K562 (cell line): ENCODE data around the gene ZNF322. TPM values are rescaled to one million over a fixed set of nuclear protein-coding genes. Genes with fewer than 3 reads are reported as not detected.
A peak's percentile ranks its signal among the peaks of the same experiment; 100 is the strongest.

ENCODE experiments used
- ATAC-seq: fragments of 200-7000 bp; cut with Tn5 transposase; 3 replicates; pipeline ENCODE4 v1.9.1; 2020; ENCODE audit warnings: moderate library complexity
- BruUV-seq: library from RNA; stranded (reverse); fragments of 400-500 nt; replicated peaks from 2 replicates; lab custom pipeline; 2021; lab: Mats Ljungman, UMichigan
- CTCF ChIA-PET: fragments of 300-600 bp; formaldehyde crosslinking; extraction: SDS; loops from one replicate; lab custom pipeline; 2021; ENCODE audit warnings: low intra/inter-chr PET ratio; lab: Yijun Ruan, JAX
- POLR2A ChIA-PET: fragments of 300-600, 350-650 bp; sonication (Branson Sonifier 250); formaldehyde crosslinking; extraction: SDS; loops from one replicate; lab custom pipeline; 2021; ENCODE audit warnings: antibody characterized with exemption, inconsistent platforms; lab: Yijun Ruan, JAX
- DNase-seq, 4 experiments: peaks; one replicate each; pipeline versions ENCODE4 v3.0.0 to v3.0.0-alpha.2; 2011 to 2018; ENCODE audit warnings: low spot score in 3 of 4, mixed read lengths in 3 of 4; ENCODE audit errors: extremely low read depth in 1 of 4
- FAIRE-seq: peaks from 2 replicates; lab custom pipeline; 2011; peaks lifted over from hg19 to GRCh38; lab: Jason Lieb, UNC
- H2AFZ ChIP-seq: 2 replicates; pipeline ENCODE4 v1.6.0; 2011; ENCODE audit warnings: low read depth, low read length, control low read depth, inconsistent platforms
- H3K27ac ChIP-seq: fragments of 200-600 bp; 3 replicates; pipeline ENCODE4 v1.8.0; 2011; ENCODE audit warnings: low read depth, mild to moderate bottlenecking, control low read depth, inconsistent platforms, low read length, moderate library complexity, mixed read lengths; ENCODE audit errors: extremely low read depth
- H3K27me3 ChIP-seq, 2 experiments: fragments of 300-600 bp in 1 of 2; 2 replicates in 1 of 2; 3 replicates in 1 of 2; pipeline versions ENCODE4 v1.6.0 to v1.8.0; 2011; ENCODE audit warnings: inconsistent platforms in 2 of 2, low read length in 2 of 2, mild to moderate bottlenecking in 1 of 2, mixed read lengths in 1 of 2, moderate library complexity in 1 of 2; ENCODE audit not compliant: control insufficient read depth in 2 of 2, insufficient read depth in 2 of 2
- H3K36me3 ChIP-seq: fragments of 300-600 bp; 3 replicates; pipeline ENCODE4 v1.8.0; 2011; ENCODE audit warnings: mild to moderate bottlenecking, low read length, inconsistent platforms; ENCODE audit not compliant: control insufficient read depth, insufficient read depth
- H3K4me1 ChIP-seq, 2 experiments: fragments of 200-600 bp in 1 of 2; replicated peaks in 1 of 2; 2 replicates in 1 of 2; 3 replicates in 1 of 2; pipeline versions ENCODE4 v1.5.1 to v1.8.0; 2011; ENCODE audit warnings: inconsistent platforms in 2 of 2, low read length in 2 of 2, mild to moderate bottlenecking in 1 of 2, mixed read lengths in 1 of 2, moderate library complexity in 1 of 2; ENCODE audit not compliant: control insufficient read depth in 2 of 2, insufficient read depth in 2 of 2
- H3K4me2 ChIP-seq: 2 replicates; pipeline ENCODE4 v1.6.1; 2011; ENCODE audit warnings: low read length, control low read depth, inconsistent platforms, mixed read lengths; ENCODE audit not compliant: insufficient read depth
- H3K4me3 ChIP-seq: fragments of 200-600 bp; sonication (generic), shearing (Covaris generic); 2 replicates; pipeline ENCODE4 v1.5.1; 2016; ENCODE audit warnings: control low read depth, inconsistent platforms
- H3K79me2 ChIP-seq: fragments of 200-600 bp; 3 replicates; pipeline ENCODE4 v1.8.0; 2011; ENCODE audit warnings: low read length, inconsistent platforms; ENCODE audit not compliant: control insufficient read depth, insufficient read depth
- H3K9ac ChIP-seq, 2 experiments: 2 replicates each; pipeline versions ENCODE4 v1.6.0 to v1.6.1; 2011; ENCODE audit warnings: low read depth in 2 of 2, low read length in 2 of 2, control low read depth in 1 of 2, inconsistent platforms in 1 of 2, mild to moderate bottlenecking in 1 of 2, mixed read lengths in 1 of 2; ENCODE audit not compliant: insufficient read depth in 1 of 2
- H3K9me1 ChIP-seq: one replicate; pipeline ENCODE4 v1.6.0; 2011; ENCODE audit warnings: inconsistent platforms, mild to moderate bottlenecking, low read length, moderate library complexity; ENCODE audit not compliant: control insufficient read depth, insufficient read depth
- H3K9me3 ChIP-seq: replicated peaks from 2 replicates; pipeline ENCODE4 v1.5.1; 2011; ENCODE audit warnings: low read depth, low read length, inconsistent platforms; ENCODE audit not compliant: control insufficient read depth, insufficient read depth
- H4K20me1 ChIP-seq: replicated peaks from 2 replicates; pipeline ENCODE4 v1.6.1; 2011; ENCODE audit warnings: low read length, inconsistent platforms, mixed read lengths; ENCODE audit not compliant: control insufficient read depth, insufficient read depth
- AFF4 ChIP-seq: sonication (generic); formaldehyde crosslinking; IDR thresholded peaks from 2 replicates; pipeline ENCODE4 v1.8.0; 2023; ENCODE audit warnings: mild to moderate bottlenecking, missing genetic modification reagents
- E4F1 ChIP-seq: fragments of 250-450 bp; sonication (Bioruptor Pico); IDR thresholded peaks from 2 replicates; pipeline ENCODE4 v1.5.0; 2021; ENCODE audit warnings: mild to moderate bottlenecking, borderline replicate concordance
- ESRRB ChIP-seq: fragments of 250-450 bp; sonication (Bioruptor Pico); IDR thresholded peaks from 2 replicates; pipeline ENCODE4 v1.5.0; 2020; ENCODE audit warnings: mild to moderate bottlenecking, moderate library complexity, borderline replicate concordance
- JUN ChIP-seq, 2 experiments: sonication (generic) in 1 of 2; formaldehyde crosslinking in 1 of 2; IDR thresholded peaks; 2 replicates each; pipeline versions ENCODE4 v1.6.1 to v1.8.0; 2012 to 2022; ENCODE audit warnings: borderline replicate concordance in 2 of 2, mild to moderate bottlenecking in 2 of 2, improper control_type of control experiment in 1 of 2, low read depth in 1 of 2, low read length in 1 of 2, missing genetic modification reagents in 1 of 2
- KAT7 ChIP-seq: sonication (generic); formaldehyde crosslinking; IDR thresholded peaks from 2 replicates; pipeline ENCODE4 v1.8.0; 2022; ENCODE audit warnings: missing genetic modification reagents, mild to moderate bottlenecking, borderline replicate concordance
- MAX ChIP-seq: sonication (generic); formaldehyde crosslinking; IDR thresholded peaks from 2 replicates; pipeline ENCODE4 v1.9.0; 2022; ENCODE audit warnings: mild to moderate bottlenecking, missing genetic modification reagents
- SP2 ChIP-seq: IDR thresholded peaks from 2 replicates; pipeline ENCODE4 v1.6.1; 2011; ENCODE audit warnings: mild to moderate bottlenecking, low read depth, low read length, moderate library complexity; ENCODE audit not compliant: poor library complexity, severe bottlenecking; ENCODE audit errors: extremely low read depth
- WGBS: fragments of 100-300 bp; shearing (Covaris generic); methylation state at CpG from one replicate; pipeline ENCODE4 v1.1.6; 2016; ENCODE audit warnings: low coverage, mixed read lengths; ENCODE audit not compliant: insufficient coverage; ENCODE audit errors: missing lambda C conversion rate; 5-methylcytosine and 5-hydroxymethylcytosine counted together
- in situ Hi-C: fragments of 300-500 bp; cut with MboI; formaldehyde crosslinking; loops from 4 replicates; pipeline ENCODE4 v1.15.0; 2018; ENCODE audit warnings: inconsistent platforms, mixed read lengths
- intact Hi-C: fragments of 100-400 bp; cut with micrococcal nuclease; formaldehyde crosslinking; loops from 2 replicates; pipeline ENCODE4 v1.14.2; 2022
- polyA plus RNA-seq, 8 experiments: library from polyadenylated mRNA; depleted of rRNA in 4 of 8; stranded (reverse) in 5 of 8; unstranded in 3 of 8; fragments of >200 nt; fragmentation: Nextera tagmentation in 2 of 8; fragmentation: Illumina TruSeq in 1 of 8; extraction: Ambion mirVana in 2 of 8; extraction: Trizol in 1 of 8; gene quantifications; 2 replicates each; pipeline versions ENCODE4 v1.2.1 to v1.2.3, GENCODE V29; 2011 to 2014; ENCODE audit warnings: inconsistent platforms in 1 of 8, missing spikeins in 1 of 8
- total RNA-seq, 7 experiments: library from RNA; depleted of rRNA in 6 of 7; stranded (reverse); fragments of >200 nt in 6 of 7; fragmentation: Illumina TruSeq in 2 of 7; extraction: Trizol in 2 of 7; gene quantifications; 2 replicates each; pipeline versions ENCODE4 v1.2.1 to v1.2.3, GENCODE V29; 2011 to 2021; ENCODE audit warnings: low replicate concordance in 1 of 7

ZNF322 gene
- total and polyA plus RNA-seq, 9 of the 15 experiments (the other 6 are each of a cell fraction or from before 2014, with no cell fraction given), result 4.7 to 31.2 (median 18.7) TPM

GRCh38 chr6:26598267-26598666 is 61.3 kb downstream of the ZNF322 start (continued):
- TF ChIP-seq KAT7 (CRISPR knock-in tag), result 0 out of 2 replicates have a peak, but pooled peaks have one; percentile 11

GRCh38 chr6:26597821-26598220 is 61.7 kb downstream of the ZNF322 start:
- ChIA-PET CTCF (no interaction called here), POLR2A (interaction anchor here (0.7 kb wide), 1 partner anchor 1295 kb away, joined by 3 read pairs; a partner anchor contains a TSS)
- H3K4me3 ChIP-seq, result peak overlapping the region; percentile 91
- peak overlapping the region; percentile 99 for H3K4me2 ChIP-seq
- H3K27me3 ChIP-seq, result no peaks in the 10 kb centered on the region
- peak overlapping the region; percentile 94 to 100 for H3K9ac ChIP-seq
- H3K36me3 ChIP-seq, result peaks cover 27% of the 10 kb centered on the region
- no peaks in the 10 kb centered on the region for H3K9me3 ChIP-seq
- ATAC-seq (no peak), DNase-seq (peak in 3 of 4 experiments; percentile 32 to 44 (median 33)), FAIRE-seq (no peak)
- peaks cover 9 to 19% of the 10 kb centered on the region in 2 experiments; a peak in 4 of 5 replicates for H3K4me1 ChIP-seq
- in situ Hi-C loops, result loop anchor here (10.0 kb wide), 1 partner anchor 533 kb away; no protein-coding TSS in a partner anchor
- H3K9me1 ChIP-seq, result no peaks in the 10 kb centered on the region
- H2AFZ ChIP-seq, result no peak overlapping the region
- no TSS peak for BruUV-seq
- intact Hi-C loops, result loop anchor here (5.0 kb wide), 1 partner anchor 531 kb away; no protein-coding TSS in a partner anchor
- peaks cover 22% of the 10 kb centered on the region for H3K79me2 ChIP-seq
- 33% methylated on average over 21 of the region's 21 CpGs for WGBS
- no peaks in the 10 kb centered on the region for H4K20me1 ChIP-seq
- peak overlapping the region; percentile 88 for H3K27ac ChIP-seq
- TF ChIP-seq AFF4 (CRISPR knock-in tag), result no peak
- no peak for TF ChIP-seq SP2
- TF ChIP-seq E4F1 (CRISPR knock-in tag), result no peak
- TF ChIP-seq ESRRB, result no peak
- 0 out of 2 replicates have a peak, but pooled peaks have one; percentile 24 for TF ChIP-seq MAX (CRISPR knock-in tag)
- no peak for TF ChIP-seq JUN (IDR thresholded peaks at IDR 0.05; ENCODE audit: borderline replicate concordance, low read depth, low read length)
- 0 out of 2 replicates have a peak, but pooled peaks have one; percentile 32 for TF ChIP-seq JUN (CRISPR knock-in tag; IDR thresholded peaks at IDR 0.05; ENCODE audit: borderline replicate concordance)
